ENCODE measurements around the gene DOCK10.

Gene DOCK10

GRCh38 chr2:224724331-224724730 lies 317.9 kb downstream of the DOCK10 start:
- Histone ChIP-seq H3K27ac (ENCODE audit: low read depth, low read length) (no peak overlapping the region), H3K4me1 (ENCODE audit: control insufficient read depth, insufficient read depth, low read length, unreplicated experiment) (no peaks in the 10 kb centered on the region), H3K79me2 (ENCODE audit: control insufficient read depth, insufficient read depth, low read length, unreplicated experiment) (no peaks in the 10 kb centered on the region), H2AFZ (ENCODE audit: low read length, unreplicated experiment) (no peak overlapping the region), H3K27me3 (ENCODE audit: insufficient read depth, low read length) (no peaks in the 10 kb centered on the region), H3K36me3 (ENCODE audit: insufficient read depth, low read length) (no peaks in the 10 kb centered on the region), H3K4me3 (ENCODE audit: low read depth, low read length) (no peak overlapping the region)

- Histone ChIP-seq H3K27ac (ENCODE audit: low read depth, low read length) (no peak overlapping the region), H2AFZ (ENCODE audit: low read length, unreplicated experiment) (no peak overlapping the region)
These were observed 318.6 kb downstream of the DOCK10 start for GRCh38 chr2:224723586-224724217.

GRCh38 chr2:224722770-224723169 lies 319.5 kb downstream of the DOCK10 start:
- Histone ChIP-seq H2AFZ (ENCODE audit: low read length, unreplicated experiment) (no peak overlapping the region), H3K4me1 (ENCODE audit: control insufficient read depth, insufficient read depth, low read length, unreplicated experiment) (no peaks in the 10 kb centered on the region), H3K4me3 (ENCODE audit: low read depth, low read length) (no peak overlapping the region), H3K36me3 (ENCODE audit: insufficient read depth, low read length) (no peaks in the 10 kb centered on the region), H3K79me2 (ENCODE audit: control insufficient read depth, insufficient read depth, low read length, unreplicated experiment) (no peaks in the 10 kb centered on the region), H3K27me3 (ENCODE audit: insufficient read depth, low read length) (no peaks in the 10 kb centered on the region), H3K27ac (ENCODE audit: low read depth, low read length) (no peak overlapping the region)

More at GRCh38 chr2:224723586-224724217, 318.6 kb downstream of the DOCK10 start:
- Histone ChIP-seq H3K4me3 (ENCODE audit: low read depth, low read length) (no peak overlapping the region), H3K27me3 (ENCODE audit: insufficient read depth, low read length) (no peaks in the 10 kb centered on the region), H3K79me2 (ENCODE audit: control insufficient read depth, insufficient read depth, low read length, unreplicated experiment) (no peaks in the 10 kb centered on the region), H3K4me1 (ENCODE audit: control insufficient read depth, insufficient read depth, low read length, unreplicated experiment) (no peaks in the 10 kb centered on the region), H3K36me3 (ENCODE audit: insufficient read depth, low read length) (no peaks in the 10 kb centered on the region)

- no peaks in the 10 kb centered on the region for H3K27me3 ChIP-seq (ENCODE audit: insufficient read depth, low read length)
- H3K4me1 ChIP-seq (ENCODE audit: control insufficient read depth, insufficient read depth, low read length, unreplicated experiment), result no peaks in the 10 kb centered on the region
- H3K4me3 ChIP-seq (ENCODE audit: low read depth, low read length), result no peak overlapping the region
- no peak overlapping the region for H2AFZ ChIP-seq (ENCODE audit: low read length, unreplicated experiment)
- no peak overlapping the region for H3K27ac ChIP-seq (ENCODE audit: low read depth, low read length)
- no peaks in the 10 kb centered on the region for H3K79me2 ChIP-seq (ENCODE audit: control insufficient read depth, insufficient read depth, low read length, unreplicated experiment)
- H3K36me3 ChIP-seq (ENCODE audit: insufficient read depth, low read length), result no peaks in the 10 kb centered on the region
These were observed 320.0 kb downstream of the DOCK10 start for GRCh38 chr2:224722250-224722649.

- no peaks in the 10 kb centered on the region for H3K36me3 ChIP-seq (ENCODE audit: insufficient read depth, low read length)
- H3K4me1 ChIP-seq (ENCODE audit: control insufficient read depth, insufficient read depth, low read length, unreplicated experiment), result no peaks in the 10 kb centered on the region
- H3K27ac ChIP-seq (ENCODE audit: low read depth, low read length), result no peak overlapping the region
- no peak overlapping the region for H3K4me3 ChIP-seq (ENCODE audit: low read depth, low read length)
- H3K27me3 ChIP-seq (ENCODE audit: insufficient read depth, low read length), result peaks cover 4% of the 10 kb centered on the region; the same call in 1 of the 2 replicates
- H3K79me2 ChIP-seq (ENCODE audit: control insufficient read depth, insufficient read depth, low read length, unreplicated experiment), result no peaks in the 10 kb centered on the region
- no peak overlapping the region for H2AFZ ChIP-seq (ENCODE audit: low read length, unreplicated experiment)
These were observed 325.3 kb downstream of the DOCK10 start for GRCh38 chr2:224716921-224717320.

- Histone ChIP-seq H3K4me3 (ENCODE audit: low read depth, low read length) (no peak within 1 kb of the TSS), H3K27ac (ENCODE audit: low read depth, low read length) (no peak within 1 kb of the TSS), H3K36me3 (ENCODE audit: insufficient read depth, low read length) (no peaks in the 10 kb centered on the region), H3K79me2 (ENCODE audit: control insufficient read depth, insufficient read depth, low read length, unreplicated experiment) (no peaks in the 10 kb centered on the region), H2AFZ (ENCODE audit: low read length, unreplicated experiment) (no peak within 1 kb of the TSS), H3K27me3 (ENCODE audit: insufficient read depth, low read length) (peaks cover 4% of the 10 kb centered on the region; the same call in 1 of the 2 replicates), H3K4me1 (ENCODE audit: control insufficient read depth, insufficient read depth, low read length, unreplicated experiment) (no peaks in the 10 kb centered on the region)
These were observed 326.1 kb downstream of the DOCK10 start, which contains the start of gene CCDC195 for GRCh38 chr2:224716201-224716600. Gene CCDC195, minus strand, starts transcription at chr2:224716365. Its CDS starts 0 bp downstream, at chr2:224716365.
